IPS-18a (cell line): ENCODE data around the gene KIF16B.

Experiments used
- H3K27ac ChIP-seq: one replicate; pipeline ENCODE4 v1.5.1; 2013; ENCODE audit warnings: low read length
- H3K27me3 ChIP-seq: one replicate; pipeline ENCODE4 v1.6.1; 2013; ENCODE audit warnings: mild to moderate bottlenecking, low read length; ENCODE audit not compliant: control insufficient read depth, insufficient read depth
- H3K36me3 ChIP-seq: one replicate; pipeline ENCODE4 v1.6.1; 2013; ENCODE audit warnings: low read depth, low read length; ENCODE audit not compliant: control insufficient read depth
- H3K4me1 ChIP-seq: one replicate; pipeline ENCODE4 v1.6.1; 2013; ENCODE audit warnings: low read depth, low read length; ENCODE audit not compliant: control insufficient read depth
- H3K4me3 ChIP-seq: one replicate; pipeline ENCODE4 v1.5.1; 2013; ENCODE audit warnings: low read length
- H3K9ac ChIP-seq: one replicate; pipeline ENCODE4 v1.6.1; 2013; ENCODE audit warnings: mild to moderate bottlenecking, low read length, moderate library complexity
- H3K9me3 ChIP-seq: one replicate; pipeline ENCODE4 v1.6.1; 2013; ENCODE audit warnings: low read depth, low read length; ENCODE audit not compliant: control insufficient read depth

KIF16B gene

DNA sequence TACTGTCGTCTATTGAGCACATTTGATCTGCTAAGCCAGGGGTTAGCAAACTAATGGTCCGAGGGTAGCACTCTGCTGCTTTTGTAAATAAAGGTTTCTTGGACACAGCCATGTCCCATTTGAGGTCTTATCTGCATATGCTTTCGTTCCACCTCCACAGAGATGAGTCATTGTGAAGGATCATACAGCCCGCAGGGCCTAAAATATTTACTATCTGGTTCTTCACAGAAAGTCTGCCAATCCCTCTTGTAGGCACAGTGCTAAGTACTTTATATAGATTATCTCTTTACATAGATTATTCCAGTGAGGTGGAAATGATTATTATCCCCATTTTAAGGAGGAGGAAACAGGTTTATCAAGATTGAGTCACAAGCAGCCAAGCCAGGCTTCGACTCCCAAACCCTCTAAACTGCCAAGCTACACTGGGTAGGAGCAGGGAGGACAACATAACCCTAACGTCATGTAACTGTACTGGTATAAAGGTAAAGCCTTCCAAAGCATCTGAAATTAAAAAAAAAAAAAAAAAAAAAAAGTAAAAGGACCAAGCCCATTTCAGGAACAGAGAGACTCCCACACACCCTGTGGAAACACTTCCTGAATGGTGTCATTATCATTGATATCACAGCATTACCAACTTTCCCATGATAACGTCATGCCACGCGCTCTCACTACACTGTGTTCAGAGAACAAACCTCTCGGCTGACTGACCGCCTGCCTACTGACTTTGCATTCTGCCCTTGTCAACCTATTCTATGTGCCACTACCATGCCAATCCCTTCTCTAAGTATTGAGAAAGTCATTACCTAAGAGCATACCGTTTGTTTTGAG is 101.0 kb downstream of the KIF16B start:
- no peaks in the 10 kb centered on the region for H3K9me3 ChIP-seq
- no peak overlapping the region for H3K4me3 ChIP-seq
- H3K27me3 ChIP-seq = no peaks in the 10 kb centered on the region
- H3K27ac ChIP-seq = no peak overlapping the region
- no peak overlapping the region for H3K9ac ChIP-seq
- no peaks in the 10 kb centered on the region for H3K4me1 ChIP-seq
- no peaks in the 10 kb centered on the region for H3K36me3 ChIP-seq

DNA sequence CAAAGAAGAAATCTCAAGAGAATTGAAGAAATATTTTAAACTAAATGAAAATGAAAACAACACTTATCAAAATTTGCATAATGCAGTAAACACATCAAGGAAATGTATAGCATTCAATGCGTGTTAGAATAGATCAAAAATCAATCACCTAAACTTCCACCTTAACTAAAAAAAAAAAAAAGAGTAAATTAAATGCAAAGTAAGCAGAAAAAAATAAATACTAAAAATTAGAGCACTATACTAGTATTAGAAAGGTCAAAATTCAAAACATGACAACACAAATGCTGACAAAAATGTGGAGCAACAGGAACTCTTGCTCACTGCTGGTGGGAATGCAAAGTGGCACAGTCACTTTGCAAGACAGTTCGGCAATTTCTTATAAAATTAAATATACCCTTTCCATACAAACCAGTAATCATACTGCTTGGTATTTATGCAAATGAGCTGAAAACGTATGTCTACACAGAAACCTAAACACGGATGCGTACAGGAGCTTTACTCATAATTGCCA is 103.8 kb downstream of the KIF16B start:
- Histone ChIP-seq H3K27me3 (no peaks in the 10 kb centered on the region), H3K27ac (no peak overlapping the region), H3K4me3 (no peak overlapping the region), H3K36me3 (no peaks in the 10 kb centered on the region), H3K9me3 (no peaks in the 10 kb centered on the region), H3K4me1 (no peaks in the 10 kb centered on the region), H3K9ac (no peak overlapping the region)

DNA sequence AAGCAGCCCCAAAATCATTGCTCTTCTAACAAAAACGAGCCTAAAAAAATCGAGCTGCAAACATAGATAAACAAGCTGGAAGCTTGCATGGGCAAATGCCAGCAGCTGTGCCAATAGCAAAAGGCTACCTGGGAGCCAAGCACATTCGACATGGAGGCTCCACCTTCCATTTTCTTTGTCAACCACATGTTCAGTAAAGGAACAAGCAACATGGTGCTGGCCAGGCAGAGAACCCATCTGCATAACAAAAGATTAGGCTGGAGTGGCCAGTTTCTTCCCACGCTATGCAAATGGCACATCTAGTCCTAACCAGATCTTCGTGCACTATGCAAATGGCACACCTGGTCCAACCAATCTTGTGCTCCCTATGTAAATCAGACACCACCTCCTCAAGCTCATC is 110.5 kb downstream of the KIF16B start:
- no peak overlapping the region for H3K27ac ChIP-seq
- H3K9ac ChIP-seq = no peak overlapping the region
- no peaks in the 10 kb centered on the region for H3K27me3 ChIP-seq
- H3K9me3 ChIP-seq = no peaks in the 10 kb centered on the region
- peaks cover 4% of the 10 kb centered on the region for H3K4me1 ChIP-seq
- no peak overlapping the region for H3K4me3 ChIP-seq
- no peaks in the 10 kb centered on the region for H3K36me3 ChIP-seq

DNA sequence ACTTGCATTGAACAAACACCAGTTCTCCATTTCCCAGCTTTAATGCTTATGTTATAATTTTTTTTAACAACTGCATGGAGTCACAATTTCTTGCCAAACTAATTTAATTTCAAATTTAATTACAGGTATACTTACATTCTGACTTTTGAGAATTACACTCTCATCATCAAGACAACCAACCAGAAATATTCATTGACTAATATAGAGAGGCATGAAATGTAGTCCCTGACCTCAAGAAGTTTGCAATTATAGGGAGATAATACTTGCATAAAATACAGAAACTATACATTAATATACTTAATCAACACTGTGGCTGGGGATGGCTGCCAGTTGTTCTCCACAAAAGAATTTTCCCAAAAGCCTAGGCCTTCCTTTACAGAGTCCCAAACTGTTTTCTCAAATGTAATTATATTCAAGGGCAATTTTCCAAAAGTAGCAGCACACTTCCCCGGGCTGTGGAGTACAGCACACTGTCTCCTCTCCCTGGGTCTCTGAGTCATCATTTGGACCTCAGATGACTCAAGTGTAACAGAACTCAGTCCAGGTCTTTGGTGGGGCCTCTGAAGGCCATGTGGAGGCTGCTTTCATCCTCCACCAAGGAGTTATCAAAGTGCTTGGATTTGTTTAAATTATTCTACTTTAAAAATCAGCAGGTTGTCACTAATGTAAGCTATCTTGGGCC is 114.1 kb downstream of the KIF16B start:
- peaks cover 4% of the 10 kb centered on the region for H3K4me1 ChIP-seq
- H3K4me3 ChIP-seq = no peak overlapping the region
- H3K9ac ChIP-seq = no peak overlapping the region
- no peaks in the 10 kb centered on the region for H3K27me3 ChIP-seq
- no peaks in the 10 kb centered on the region for H3K9me3 ChIP-seq
- H3K27ac ChIP-seq = no peak overlapping the region
- H3K36me3 ChIP-seq = no peaks in the 10 kb centered on the region

DNA sequence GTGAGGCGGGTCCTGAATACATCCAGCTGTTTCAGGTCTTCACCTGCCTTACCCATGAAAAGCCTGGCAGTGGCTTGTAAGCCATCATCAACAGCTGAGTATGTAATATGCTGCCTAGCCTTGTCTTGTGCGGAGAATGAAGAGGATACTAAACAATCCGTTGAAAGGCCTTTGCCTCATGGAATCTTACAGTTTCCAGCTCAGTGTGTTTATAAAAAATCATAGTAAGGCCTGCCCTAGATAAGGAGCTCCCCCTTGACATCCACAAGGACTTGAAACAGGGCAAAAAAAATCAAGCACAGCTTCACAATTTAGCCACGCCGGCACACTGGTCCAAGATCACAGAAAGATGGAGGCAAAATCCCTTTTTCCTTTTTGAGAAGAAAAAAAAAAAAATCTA is 115.7 kb downstream of the KIF16B start:
- Histone ChIP-seq H3K9ac (no peak overlapping the region), H3K27me3 (no peaks in the 10 kb centered on the region), H3K9me3 (no peaks in the 10 kb centered on the region), H3K4me3 (no peak overlapping the region), H3K36me3 (no peaks in the 10 kb centered on the region), H3K4me1 (peaks cover 3% of the 10 kb centered on the region), H3K27ac (no peak overlapping the region)

DNA sequence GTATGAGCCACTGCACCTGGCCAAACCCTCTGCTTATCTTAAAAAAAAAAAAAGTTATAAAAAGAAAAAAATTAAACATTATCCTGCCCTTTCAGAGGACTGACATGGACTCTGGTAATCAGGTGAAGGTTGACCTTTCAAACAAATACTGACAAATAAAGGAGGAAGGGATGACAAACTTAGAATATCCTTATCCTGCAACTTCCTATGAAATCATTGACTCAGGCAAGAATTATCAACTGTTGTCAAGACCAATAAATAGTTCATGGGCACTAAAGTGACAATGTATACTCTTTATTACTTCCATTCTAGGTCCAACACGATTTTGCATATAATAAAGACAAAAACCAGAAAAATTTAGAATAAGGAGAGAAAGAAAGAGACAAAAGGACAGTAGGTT is 117.9 kb downstream of the KIF16B start:
- no peaks in the 10 kb centered on the region for H3K27me3 ChIP-seq
- H3K9me3 ChIP-seq = no peaks in the 10 kb centered on the region
- H3K36me3 ChIP-seq = no peaks in the 10 kb centered on the region
- no peak overlapping the region for H3K4me3 ChIP-seq
- H3K9ac ChIP-seq = no peak overlapping the region
- H3K4me1 ChIP-seq = no peaks in the 10 kb centered on the region
- H3K27ac ChIP-seq = no peak overlapping the region

DNA sequence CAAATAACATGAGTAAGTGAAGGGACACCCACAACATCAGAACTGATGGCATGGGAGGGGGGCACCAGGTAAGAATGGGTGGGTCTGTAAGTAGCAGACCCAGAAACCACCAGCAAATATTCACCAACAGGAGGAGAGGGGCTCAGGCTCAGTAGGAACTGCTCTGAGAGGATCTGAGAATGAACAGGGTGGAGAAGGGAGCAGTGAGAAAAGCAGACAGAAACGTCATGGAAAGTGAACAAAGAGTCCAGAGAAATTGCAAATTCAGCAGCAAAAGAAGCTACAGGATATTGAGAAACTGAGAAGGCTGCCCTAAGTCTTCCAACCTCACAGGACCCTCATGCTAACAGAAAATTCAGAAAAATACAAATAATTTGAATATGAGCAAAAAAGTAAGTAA is 121.3 kb downstream of the KIF16B start:
- no peaks in the 10 kb centered on the region for H3K4me1 ChIP-seq
- no peaks in the 10 kb centered on the region for H3K36me3 ChIP-seq
- no peak overlapping the region for H3K27ac ChIP-seq

DNA sequence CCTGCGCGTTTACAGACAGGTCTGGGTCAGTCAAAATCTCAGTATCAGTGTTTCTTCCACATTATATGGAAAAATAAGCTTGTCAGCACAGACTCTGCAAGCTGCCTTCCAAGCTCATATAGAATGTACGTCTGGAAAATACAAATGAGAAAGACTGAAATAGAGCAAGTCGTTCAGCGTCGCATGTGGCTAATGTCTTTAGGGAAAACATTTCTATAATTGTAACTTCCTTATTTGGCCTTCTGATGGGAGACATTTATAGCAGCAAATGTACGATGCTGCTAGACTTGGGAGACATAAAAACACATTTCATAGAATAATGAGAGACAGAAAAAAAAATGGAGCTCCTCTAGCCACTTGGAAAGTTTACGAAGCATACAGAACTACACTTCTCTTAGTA is 122.2 kb downstream of the KIF16B start:
- Histone ChIP-seq H3K36me3 (no peaks in the 10 kb centered on the region), H3K4me1 (no peaks in the 10 kb centered on the region), H3K9me3 (no peaks in the 10 kb centered on the region), H3K27me3 (no peaks in the 10 kb centered on the region), H3K9ac (no peak overlapping the region), H3K4me3 (no peak overlapping the region), H3K27ac (no peak overlapping the region)

More for the DNA sequence above, 121.3 kb downstream of the KIF16B start:
- Histone ChIP-seq H3K4me3 (no peak overlapping the region), H3K9ac (no peak overlapping the region), H3K27me3 (no peaks in the 10 kb centered on the region), H3K9me3 (no peaks in the 10 kb centered on the region)

DNA sequence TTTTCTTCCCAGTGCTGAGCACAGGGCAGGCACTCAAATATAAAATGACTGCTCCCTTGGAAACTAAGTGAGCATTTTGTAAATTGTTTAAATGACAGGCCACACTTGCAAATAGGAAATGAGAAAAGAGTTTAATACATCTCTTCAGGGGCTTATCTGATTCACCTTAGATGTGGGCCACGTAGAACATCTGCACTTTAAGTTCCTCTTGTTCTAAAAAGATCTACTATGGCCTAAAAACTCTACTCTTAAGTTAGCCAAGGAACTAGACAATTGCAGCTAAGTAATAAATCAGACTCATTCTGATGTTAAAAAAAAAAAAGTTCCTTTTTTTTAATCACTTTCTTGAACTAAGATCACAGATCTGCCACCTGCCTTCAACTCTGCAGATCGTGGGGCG is 126.3 kb downstream of the KIF16B start:
- H3K4me1 ChIP-seq = no peaks in the 10 kb centered on the region
- H3K36me3 ChIP-seq = no peaks in the 10 kb centered on the region
- H3K9ac ChIP-seq = no peak overlapping the region
- H3K27ac ChIP-seq = no peak overlapping the region
- no peaks in the 10 kb centered on the region for H3K9me3 ChIP-seq
- H3K4me3 ChIP-seq = no peak overlapping the region
- no peaks in the 10 kb centered on the region for H3K27me3 ChIP-seq

DNA sequence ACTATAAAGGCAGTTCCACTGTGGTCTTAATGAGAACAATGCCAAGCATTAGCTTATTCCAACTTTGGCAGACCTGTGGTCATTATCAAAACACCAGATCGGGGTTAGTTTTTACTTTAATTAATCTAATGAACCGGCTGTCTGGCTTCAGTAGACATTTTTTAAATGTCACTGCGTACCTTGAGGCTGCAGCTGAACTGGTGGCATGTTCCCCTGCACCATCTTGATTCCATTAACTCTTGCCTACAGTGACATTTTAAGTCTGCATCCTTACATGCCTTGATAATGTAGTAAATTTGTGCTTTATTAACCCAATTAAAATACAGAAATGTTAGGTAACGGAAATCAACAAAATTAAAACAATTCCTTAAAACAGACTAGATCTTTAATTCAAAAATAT is 127.0 kb downstream of the KIF16B start:
- Histone ChIP-seq H3K4me1 (no peaks in the 10 kb centered on the region), H3K9ac (no peak overlapping the region), H3K27me3 (no peaks in the 10 kb centered on the region), H3K4me3 (no peak overlapping the region), H3K36me3 (no peaks in the 10 kb centered on the region), H3K27ac (no peak overlapping the region), H3K9me3 (no peaks in the 10 kb centered on the region)

DNA sequence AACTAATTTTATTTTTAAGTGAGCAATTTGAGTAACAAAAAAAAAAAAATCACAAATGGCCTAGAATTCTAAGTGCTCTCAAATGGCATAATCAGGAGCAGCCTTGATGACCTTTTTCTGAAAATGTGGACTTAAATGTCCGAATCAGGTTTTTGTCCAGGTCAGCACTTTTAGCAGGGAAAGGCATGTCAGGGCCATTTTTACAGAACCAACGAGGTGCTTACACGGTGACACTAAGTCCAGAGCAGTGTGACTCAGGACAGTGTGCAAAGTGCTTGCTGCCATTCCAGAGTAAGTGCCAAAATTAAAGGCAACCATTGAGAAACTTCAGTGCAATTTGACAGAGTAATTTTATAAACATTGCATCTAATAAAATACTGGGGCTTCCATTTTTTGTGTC is 127.8 kb downstream of the KIF16B start:
- Histone ChIP-seq H3K36me3 (no peaks in the 10 kb centered on the region), H3K27ac (no peak overlapping the region), H3K9me3 (no peaks in the 10 kb centered on the region)

More for the DNA sequence above, 127.8 kb downstream of the KIF16B start:
- H3K27me3 ChIP-seq = no peaks in the 10 kb centered on the region
- H3K4me3 ChIP-seq = no peak overlapping the region
- H3K4me1 ChIP-seq = no peaks in the 10 kb centered on the region
- no peak overlapping the region for H3K9ac ChIP-seq
